ENCODE data around the gene DEPDC7.
A peak's percentile ranks its signal among the peaks of the same experiment; 100 is the strongest.
"Not testable (repeated sequence)": the region's sequence is repeated elsewhere in the genome, so short reads cannot be mapped to it uniquely, and the experiment has no call there.

The DEPDC7 gene

DNA sequence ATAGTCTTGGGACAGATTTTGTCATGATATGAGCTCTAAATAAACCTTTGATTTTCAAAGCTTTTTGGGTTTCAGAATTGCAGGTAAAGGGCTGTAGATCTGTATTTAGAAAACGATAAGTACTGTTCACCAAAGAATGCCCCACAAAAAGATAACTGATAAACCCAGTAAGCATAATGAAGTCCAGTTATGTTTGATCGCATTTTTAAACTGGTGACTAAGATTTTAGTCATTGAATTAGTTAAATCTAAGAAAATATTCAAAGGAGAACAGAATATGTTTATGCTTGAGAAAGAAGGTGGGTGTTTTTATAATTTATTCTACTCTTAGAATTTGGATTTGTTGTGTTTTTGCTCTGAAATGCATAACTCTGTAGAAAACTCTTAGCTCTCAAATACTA lies 11.6 kb downstream of the DEPDC7 start:
- DNase-seq = no peak

DNA sequence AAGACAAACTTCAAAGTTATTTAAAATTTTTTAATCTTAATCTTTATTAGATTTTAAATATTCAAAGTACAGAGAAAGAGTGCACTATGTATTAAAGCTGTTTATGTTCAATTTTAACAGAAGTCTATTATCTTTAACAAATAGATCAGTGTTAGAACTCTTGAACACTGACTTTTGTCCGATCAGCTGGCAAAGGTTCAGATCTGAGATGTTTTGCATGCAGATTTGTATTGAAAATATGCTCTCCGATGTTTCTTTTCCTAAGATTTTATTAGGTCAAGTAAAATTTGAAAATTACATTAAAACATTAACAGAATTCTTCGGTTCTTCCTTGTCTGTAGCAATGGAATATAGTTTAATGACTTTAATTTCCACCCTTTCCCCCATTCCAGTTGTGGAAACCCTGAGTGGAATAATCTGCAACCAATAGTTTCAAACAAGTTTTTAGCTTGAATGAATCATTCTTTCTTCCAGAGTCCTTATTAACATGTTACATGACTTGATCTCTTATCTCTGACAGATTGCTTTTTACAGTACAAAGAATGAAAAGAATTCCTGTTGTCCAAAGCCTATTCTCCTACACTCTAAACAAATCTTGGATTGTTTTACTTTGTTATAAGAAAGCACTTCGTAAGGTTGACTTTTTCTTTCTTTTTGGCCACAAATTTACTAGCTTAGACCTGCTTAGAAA lies 12.3 kb downstream of the DEPDC7 start:
- DNase-seq = no peak

DNA sequence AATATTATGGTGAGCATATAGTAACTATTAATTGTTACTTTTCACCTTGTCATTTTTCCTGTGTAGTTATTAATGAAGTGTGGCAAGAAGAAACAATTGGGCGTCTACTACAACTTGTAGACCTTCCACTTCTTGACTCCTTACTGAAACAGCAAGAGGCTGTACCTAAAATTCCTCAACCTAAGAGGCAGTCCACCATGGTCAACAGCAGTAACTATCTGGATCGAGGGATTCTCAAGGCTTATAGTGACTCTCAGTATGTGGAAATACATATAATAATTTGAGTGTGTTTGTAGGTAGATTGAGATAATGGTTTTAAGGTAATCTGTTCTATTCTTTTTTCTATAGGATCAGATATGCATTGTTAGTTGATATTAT lies 12.8 kb downstream of the DEPDC7 start:
- no peak for DNase-seq

DNA sequence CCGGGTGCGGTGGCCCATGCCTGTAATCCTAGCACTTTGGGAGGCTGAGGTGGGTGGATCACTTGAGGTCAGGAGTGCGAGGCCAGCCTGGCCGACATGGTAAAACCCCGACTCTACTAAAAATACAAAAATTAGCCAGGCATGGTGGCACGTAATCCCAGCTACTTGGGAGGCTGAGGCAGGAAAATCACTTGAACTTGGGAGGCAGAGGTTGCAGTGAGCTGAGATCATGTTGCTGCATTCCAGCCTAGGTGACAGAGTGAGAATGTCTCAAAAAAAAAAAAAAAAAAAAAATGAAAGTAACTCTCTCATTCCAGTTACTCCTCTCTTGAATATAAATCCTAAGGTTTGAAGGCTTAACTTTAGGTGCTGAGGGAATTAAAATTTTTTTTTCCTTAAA lies 13.5 kb downstream of the DEPDC7 start:
- DNase-seq = not testable (repeated sequence)

DNA sequence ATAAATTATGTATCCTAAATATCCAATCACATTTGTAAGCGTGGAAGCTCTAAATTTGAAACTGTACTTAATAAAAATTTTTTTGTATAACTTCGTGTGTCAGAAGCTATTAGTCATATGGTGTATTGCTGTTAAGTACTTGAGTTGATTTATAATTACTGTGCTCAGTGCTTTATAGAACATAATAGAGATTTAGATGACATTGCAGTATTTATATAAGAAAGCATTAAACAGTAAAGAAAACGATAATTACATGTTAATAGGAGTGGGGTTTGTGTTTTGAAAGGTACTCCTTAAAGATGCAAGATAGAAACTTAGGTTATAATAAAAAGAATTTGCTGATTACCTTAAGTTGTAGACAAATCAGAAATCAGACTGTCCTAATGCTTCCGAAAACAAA lies 17.8 kb downstream of the DEPDC7 start:
- no peak for DNase-seq

DNA sequence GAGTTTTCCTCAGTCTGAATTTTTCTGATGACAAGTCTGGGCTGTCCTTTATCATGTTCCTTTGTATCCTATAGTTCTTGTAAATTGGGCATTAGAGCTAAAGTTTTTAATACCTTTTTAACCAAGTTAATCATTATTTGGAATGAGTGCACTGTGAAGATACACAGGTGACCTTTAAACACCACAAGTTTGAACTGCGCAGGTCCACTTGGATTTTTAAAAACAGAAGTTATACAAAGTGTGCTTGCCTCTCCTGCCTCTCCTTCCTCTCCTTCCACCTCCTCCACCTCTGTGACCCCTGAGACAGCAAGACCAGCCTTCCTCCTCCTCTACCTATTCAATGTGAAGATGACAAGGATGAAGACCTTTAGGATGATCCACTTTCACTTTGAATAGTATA lies 19.3 kb downstream of the DEPDC7 start:
- no peak for DNase-seq

DNA sequence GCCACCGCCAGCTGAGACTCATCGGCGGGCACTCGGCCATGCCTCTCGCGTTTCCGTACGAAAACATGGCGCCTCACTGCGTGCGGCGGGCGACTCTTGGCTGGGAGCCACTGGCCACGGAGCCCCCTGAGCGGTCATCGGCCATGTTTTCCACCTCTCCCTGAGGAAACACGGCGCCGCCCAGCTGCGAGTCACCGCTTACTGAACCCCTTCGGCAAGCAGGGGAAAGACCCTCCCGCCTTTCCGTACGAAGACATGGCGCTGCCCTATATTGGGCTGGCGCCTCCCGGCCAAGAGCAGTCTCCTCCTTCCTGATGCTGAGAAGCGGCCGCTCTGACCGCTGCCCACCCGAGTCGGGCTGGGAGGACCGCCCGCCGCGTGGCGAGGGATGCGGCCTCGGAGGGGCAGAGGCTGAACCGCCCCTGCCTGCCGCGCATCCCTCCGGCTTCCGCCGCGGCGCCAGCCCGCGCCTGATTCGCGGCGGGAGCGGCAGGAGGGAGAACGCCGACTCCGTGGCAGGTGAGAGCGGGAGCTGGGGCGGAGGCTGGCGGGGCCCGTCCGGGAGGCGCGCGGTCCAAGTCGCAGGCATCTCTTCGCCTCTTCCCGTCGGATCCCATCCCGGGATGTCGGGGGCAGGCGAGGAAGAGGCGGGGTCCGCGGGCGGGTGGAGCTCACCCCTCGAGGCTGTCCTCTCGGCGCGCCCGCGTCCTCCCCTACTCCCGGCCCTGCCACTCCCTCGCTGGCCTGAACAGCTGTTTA lies 23.8 kb downstream of the DEPDC7 start, which contains the start of gene TCP11L1:
Gene TCP11L1, plus strand, starts transcription at position 299 of the 759 bp plus-strand sequence. CDS start 4,202 bp downstream, outside the sequence.
- peak; percentile 83 for DNase-seq

DNA sequence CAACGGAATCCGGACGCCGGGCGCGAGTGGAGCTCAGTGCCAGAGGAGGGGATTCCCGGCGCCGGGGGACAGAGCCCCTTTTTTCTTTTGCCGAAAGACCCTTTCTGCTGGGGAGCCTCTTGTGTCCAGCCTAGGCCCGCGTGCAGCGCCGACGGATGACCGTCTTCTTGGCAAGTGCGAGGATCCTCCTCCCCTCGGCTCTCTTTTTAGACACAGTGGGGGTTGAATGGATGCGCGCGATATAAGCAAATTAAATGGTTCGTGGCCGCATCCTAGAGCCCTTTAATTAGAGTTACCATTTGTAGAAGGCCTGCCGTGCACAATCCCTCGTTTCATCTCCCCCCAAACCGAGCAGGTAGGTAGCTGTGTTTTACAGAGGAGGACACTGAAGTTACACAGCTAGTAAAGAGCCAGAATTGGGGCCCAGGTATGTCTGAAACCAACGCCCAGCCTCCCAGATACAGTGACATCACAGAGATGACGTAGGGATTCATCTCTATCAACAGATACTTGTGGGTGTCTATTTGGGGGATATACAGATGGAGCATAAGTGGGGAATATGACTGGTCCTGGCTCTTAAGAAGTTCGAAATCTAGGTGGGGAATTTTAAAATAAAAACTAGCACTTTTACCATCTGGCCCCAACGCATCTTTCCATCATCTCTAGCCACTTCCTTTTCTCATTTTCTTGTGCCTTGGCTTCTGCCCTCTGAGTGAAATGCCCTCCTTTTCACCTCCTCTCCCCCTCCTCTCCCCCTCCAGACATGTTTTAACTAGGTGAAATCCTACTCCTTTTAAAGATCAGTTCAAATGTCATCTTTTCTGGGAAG lies 24.6 kb downstream of the DEPDC7 start:
- no peak for DNase-seq

DNA sequence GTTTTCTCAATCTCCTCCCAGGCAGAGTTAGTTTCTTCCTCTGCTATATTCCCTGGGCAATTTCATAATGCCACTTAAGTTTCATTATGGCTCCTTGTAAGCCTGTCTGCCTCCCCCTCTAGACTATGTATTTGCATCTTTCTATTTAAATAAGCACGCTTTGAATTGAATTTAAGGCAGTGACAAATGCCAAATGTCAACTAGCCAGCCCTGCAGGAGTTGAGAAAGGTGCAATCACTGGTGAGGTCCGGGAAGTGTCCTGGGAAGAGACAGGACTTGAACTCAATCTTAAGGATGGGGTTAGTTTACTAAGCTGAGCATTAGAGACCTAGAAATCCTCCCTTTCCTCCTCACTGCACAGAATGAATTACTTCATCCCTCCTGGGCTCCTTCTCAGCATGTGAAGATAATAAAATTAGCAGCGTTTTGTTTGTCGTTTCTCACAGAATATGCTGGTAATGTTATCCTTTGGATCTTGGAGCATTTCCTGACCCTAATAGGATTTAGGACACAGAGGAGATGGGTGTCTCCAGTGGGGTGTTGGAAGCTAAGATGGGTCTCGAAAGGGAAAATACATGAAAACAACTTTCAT lies 25.3 kb downstream of the DEPDC7 start:
- DNase-seq = no peak

DNA sequence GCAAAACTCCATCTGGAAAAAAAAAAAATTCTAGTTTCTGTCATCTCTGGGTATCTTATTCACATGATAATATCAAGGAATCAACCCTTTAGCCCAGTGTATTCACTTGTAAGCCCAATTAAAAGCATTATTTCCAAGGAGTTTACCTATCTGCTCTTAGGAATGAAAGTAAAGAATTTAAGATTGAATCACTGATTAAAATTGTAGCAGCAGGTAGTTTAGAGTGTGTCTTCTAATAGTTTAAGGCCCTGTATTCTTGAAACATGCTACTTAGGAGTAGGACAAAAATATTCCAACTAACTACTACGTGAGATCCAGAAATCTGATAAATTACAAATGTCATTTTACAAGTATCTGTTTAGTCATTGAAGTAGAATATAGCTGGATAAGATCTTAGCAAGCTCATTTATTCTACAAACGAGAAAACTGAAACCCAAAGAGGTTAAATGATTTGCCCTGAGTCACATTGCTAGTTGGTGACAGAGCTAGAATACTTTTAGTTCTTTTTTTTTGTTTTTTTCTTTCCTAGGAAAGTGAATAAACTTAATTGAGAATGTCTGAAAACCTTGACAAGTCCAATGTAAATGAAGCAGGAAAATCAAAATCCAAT lies 27.6 kb downstream of the DEPDC7 start:
- DNase-seq = no peak

DNA sequence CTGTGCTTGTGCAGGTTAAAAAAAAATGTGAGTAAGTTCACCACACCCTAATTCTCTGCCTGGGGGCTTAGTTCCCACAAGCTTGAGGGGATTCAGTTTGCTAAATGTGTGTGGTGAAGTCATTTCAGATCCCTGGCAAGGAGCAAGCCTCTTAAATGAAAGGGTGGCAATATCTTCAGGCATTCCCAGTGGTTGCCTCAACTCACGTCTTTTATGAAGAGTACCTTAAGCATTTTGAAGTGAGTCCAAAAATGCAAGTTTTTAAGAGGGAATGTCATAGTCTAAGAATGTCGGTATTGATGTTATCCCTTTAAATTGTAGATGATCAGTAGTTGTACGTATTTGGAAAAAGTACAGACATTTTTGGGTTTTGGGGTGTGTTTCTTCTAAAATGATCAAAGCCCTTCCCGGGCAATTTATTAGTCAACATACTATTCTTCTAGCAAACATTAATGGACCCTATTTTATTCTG lies 28.6 kb downstream of the DEPDC7 start:
- peak; percentile 58 for DNase-seq

DNA sequence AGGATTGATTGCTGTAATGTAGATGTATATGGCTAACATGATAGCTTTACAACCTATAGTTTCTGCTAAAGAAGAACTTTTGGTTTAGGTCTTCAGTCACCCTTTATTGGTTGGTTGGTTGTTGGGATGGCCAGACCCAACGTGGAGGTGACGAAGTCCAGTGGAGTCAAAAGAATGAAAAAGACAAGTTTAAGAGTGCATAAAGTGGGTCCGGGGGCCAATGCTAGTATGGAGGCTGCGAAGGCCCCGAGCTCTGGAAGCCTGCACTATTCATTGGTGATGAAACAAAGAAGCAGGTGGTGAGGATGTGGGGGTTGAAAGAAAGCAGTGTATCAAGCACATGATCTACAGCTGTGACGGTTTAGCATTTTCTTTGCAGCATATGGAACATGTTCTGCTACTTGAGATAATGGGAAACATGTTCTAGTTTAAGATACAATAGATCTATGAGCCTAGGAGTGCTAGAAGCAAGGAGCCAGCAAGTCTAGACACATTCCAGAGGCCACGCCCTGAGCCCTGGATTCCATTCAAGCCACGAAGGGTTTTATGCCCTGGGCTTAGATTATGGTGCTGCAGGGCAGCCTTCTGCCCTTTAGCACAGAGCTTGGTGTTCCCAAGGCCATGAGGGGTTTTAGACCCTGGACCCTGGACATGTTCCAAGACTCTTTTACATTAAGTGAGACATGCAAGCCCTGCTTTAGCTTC lies 30.0 kb downstream of the DEPDC7 start:
- no peak for DNase-seq

DNA sequence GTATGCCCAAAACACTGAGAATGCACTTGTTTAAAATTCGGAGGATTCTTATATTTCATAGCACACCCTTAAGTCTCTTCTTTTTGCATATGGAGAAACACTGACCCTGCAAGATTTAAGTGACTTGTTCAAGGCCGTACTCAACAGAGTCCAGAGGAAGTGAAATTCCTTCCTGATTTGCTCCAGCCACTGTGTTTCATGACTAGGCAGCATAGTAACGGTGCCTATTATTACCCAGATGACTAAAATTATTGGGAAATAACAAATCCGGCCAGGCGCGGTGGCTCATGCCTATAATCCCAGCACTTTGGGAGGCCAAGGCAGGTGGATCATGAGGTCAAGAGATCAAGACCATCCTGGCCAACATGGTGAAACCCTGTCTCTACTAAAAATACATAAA lies 33.0 kb downstream of the DEPDC7 start:
- not testable (repeated sequence) for DNase-seq

DNA sequence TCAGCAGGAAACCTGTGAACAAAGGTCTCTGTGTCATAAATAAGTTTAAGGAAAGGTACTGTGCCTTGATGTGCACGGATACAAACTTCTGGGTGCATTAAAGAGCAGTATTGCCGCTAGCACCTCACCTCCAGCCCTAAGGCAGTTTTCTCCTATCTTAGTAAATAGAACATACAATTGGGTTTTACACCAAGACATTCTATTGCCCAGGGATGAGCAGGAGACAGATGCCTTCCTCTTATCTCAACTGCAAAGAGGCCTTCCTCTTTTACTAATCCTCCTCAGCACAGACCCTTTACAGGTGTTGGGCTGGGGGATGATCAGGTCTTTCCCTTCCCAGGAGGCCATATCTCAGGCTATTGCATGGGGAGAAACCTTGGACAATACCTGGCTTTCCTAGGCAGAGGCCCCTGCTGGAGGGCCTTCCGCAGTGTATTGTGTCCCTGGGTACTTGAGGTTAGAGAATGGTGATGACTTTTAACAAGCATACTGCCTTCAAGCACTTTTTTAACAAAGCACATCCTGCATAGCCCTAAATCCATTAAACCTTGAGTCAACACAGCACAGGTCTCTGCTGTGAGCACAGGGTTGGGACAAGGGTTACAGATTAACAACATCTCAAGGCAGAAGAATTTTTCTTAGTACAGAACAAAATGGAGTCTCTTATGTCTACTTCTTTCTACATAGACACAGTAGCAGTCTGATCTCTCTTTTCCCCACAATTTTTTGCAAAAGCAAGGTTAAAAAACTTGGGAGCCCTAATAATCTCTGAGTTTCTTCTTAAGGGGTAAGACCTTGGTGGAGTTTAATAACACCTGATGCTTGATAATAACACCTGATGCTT lies 34.1 kb downstream of the DEPDC7 start:
- DNase-seq = not testable (repeated sequence)

DNA sequence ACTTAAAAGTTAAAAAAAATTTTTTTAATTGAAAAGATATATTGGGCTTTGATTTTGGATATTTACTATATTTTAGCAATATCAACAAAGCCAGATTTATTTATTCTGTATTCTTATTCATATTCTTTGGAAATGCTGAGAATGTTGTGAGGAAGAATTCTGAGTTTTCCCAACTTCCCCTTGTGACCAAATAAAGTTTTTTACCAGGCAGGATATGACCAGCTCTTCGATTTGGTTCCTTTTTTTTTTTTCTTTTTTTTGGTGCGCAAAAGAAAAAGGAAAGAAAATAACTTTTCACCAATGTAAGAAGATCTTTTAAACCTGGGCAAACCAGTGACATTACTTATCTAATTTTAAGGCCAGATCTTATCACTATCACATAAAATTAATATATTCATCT lies 36.6 kb downstream of the DEPDC7 start:
- no peak for DNase-seq

DNA sequence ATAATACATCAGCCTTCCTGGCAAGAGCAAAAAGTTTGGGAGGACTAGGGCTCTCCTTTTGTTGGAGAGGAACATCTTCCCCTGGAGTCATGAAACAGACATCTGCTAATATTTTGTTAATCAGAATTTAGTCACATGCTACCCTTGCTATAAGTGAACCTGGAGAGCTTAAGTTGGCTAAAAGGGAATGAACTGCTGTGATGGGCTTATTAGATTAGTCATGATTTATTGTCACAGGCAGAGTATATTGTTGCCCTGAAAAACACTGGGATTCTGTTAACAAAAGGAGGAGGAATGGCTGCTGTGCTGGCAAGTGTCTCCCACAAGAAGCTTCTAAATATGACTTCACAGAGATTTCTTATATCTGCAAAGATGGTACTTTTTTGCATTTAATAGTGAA lies 39.7 kb downstream of the DEPDC7 start:
- no peak for DNase-seq

DNA sequence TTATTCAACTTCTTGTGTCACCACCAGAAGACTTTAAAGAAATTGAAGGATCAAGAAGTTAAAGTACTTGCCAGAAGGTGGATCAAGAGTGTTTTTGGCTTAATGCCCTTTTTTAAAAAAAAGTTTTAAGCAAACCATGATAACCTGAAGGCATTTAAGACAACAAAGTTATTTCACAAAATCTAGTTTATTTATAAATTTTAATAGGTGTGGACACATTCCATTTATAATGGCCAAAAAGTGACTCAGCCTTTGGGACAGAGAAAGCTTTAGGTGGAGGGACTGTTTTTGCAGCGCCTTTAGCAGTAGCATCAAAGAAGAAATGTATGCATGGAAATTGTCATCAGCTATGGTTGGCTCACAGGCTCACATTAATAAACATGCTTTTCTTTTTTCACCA lies 41.6 kb downstream of the DEPDC7 start:
- no peak for DNase-seq

DNA sequence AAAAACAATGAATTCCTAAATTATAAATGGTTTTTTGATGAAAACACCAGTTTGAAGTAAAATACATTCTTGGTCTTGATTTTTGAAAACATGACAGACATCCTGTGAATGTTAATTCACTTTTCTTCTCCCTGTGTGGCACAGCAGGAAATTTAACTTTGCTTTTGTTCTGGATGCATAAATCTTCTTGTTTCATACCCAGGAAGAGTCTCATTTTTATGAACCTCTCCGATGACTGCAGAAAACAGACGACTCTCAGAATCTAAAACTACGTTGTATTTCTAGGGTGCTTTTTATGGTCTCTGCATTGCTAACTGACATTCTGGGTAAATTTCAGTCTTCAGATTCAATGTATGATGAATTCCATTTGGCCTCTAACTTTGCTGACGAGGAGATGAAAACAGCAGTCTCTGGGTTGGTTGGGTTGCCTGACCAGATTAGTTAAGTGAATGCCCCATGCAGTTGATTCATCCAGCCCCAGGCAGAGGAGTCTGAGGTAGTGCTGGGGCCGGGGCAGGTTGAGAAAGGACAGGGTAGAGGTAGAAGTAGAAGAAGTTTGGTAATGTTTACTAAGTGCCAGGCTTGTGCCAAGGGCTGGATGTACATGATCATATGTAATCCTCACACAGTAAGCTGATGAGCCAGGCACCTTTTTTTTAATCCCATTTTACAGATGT lies 43.8 kb downstream of the DEPDC7 start:
- no peak for DNase-seq

DNA sequence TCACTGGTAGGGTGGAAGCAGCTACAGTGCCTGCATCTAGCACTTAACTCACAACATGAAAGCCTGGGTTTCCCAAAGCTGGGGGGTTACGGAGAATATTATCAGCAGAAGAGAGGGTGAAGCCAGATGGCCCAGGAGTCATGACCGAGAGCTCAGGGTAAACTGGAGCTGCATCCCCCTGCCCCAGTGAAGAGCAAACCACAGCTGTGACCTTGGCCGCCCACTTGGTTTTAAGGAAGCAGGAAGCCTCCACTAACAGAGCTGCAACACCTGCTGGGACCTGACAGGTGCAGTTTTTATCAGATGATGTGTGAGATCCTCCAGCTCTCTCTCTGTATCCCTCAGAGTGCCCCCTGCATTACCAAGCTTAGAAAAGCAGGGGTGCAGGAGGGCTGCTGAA lies 44.6 kb downstream of the DEPDC7 start:
- DNase-seq = no peak

DNA sequence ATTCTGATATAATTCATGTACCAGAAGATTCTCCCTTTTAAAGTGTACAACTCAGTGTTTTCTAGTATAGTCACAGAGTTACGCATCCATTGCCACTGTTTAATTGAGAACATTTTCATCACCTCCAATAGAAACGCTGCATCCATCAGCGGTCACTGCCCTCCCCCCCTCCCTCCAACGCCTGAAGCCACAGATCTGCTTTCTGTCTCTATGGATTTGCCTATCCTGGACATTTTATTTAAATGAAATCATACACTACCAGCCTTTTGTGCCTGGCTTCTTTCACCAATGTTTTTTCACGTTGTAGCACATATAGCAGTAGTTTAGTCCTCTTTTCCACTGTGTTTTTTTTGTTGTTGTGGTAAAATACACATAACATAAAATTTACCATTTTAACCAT lies 46.5 kb downstream of the DEPDC7 start:
- DNase-seq = no peak

All from T1000 (cell line).